GM19468 (cell line): ENCODE measurements around the gene MAP2K6.

ENCODE experiments used
- ATAC-seq: cut with Tn5 transposase; IDR thresholded peaks from one replicate; pipeline ENCODE4 v1.9.1; 2021; ENCODE audit warnings: mild to moderate bottlenecking, moderate library complexity, moderate number of reproducible peaks; ENCODE audit not compliant: unreplicated experiment; ENCODE audit errors: extremely low read depth

MAP2K6 gene

DNA sequence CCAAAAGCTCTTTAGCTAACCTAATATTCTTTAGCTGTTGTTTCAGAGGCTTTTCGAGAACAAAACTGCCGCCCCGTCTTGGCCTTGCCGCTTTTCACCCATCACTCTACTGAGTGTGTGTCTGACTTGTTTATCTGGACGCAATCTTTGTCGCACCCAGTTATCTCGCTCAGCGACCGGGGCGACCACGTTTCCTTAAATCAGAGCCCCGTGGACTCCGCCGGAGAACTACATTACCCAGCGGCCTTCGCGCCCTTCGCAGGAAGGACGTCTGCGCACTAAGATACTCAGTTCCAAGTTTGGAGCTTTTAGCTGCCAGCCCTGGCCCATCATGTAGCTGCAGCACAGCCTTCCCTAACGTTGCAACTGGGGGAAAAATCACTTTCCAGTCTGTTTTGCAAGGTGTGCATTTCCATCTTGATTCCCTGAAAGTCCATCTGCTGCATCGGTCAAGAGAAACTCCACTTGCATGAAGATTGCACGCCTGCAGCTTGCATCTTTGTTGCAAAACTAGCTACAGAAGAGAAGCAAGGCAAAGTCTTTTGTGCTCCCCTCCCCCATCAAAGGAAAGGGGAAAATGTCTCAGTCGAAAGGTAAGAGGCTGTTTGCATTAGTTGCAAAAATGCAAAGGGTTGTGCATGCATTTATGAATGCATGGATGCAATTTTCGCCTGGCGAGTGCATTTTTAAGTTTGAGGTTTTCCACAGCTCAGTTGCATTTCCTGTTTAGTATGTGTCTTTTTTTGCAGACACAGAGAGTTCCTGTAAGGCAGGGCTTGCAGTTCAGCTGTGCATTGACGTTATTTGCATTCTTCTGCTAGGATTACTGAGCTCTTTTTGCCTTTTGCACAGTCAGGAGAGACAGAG lies at the start of gene MAP2K6:
Gene MAP2K6, plus strand, starts transcription at position 290 of the 867 bp plus-strand sequence. Its CDS starts 288 bp downstream, at position 578.
- peak; percentile 97 for ATAC-seq

DNA sequence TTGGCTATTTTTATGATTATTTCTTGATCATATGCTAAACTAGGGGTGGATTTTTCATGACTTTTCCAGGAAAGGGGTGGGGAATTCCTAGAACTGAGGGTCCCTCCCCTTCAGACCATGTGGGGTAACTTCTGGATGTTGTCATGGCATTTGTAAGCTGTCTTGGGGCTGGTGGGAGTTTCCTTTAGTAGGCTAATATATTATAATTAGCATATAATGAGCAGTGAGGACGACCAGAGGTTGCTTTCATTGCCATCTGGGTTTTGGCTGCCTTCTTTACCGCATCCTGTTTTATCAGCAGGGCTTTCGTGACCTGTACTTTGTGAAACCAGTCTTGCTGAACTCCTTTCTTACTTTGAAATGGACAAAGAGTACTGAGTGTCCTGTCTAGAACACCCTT lies 47.2 kb upstream of the MAP2K6 start:
- peak; percentile 54 for ATAC-seq

DNA sequence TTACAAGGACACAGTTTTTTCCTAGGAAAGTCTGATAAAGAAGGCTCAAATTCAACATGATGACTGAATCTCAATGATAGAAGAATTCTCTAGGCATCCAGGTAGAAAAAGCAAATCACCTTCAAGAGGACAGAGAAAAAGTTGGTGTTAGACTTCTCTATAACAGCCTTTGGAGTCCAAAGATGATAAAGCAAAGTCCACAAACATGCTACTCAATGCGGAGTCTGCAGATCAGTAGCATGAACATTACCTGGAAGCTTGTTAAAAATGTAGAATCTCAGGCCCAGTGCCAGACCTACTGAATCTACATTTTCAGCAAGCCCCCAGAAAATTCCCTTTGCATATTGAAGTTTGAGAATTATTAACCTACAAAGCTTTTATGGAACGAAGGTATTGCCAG lies 41.4 kb upstream of the MAP2K6 start:
- no peak for ATAC-seq

DNA sequence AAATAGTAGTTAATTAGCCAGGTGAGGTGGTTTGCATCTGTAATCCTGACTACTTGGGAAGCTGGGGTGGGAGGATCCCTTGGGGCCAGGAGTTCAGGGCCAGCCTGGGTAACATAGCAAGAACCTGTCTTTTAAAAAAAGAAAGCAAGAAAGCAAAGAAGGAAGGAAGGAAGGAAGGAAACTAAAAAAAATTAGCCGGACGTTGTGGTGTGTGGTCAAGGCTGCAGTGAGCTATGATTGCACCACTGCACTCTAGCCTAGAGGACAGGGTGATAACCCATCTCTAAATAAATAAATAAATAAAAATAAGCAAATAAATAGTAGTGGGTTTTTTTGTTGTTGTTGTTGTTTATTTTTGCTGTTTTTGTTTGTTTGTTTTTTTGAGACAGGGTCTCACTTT lies 39.3 kb upstream of the MAP2K6 start:
- ATAC-seq, result no peak

DNA sequence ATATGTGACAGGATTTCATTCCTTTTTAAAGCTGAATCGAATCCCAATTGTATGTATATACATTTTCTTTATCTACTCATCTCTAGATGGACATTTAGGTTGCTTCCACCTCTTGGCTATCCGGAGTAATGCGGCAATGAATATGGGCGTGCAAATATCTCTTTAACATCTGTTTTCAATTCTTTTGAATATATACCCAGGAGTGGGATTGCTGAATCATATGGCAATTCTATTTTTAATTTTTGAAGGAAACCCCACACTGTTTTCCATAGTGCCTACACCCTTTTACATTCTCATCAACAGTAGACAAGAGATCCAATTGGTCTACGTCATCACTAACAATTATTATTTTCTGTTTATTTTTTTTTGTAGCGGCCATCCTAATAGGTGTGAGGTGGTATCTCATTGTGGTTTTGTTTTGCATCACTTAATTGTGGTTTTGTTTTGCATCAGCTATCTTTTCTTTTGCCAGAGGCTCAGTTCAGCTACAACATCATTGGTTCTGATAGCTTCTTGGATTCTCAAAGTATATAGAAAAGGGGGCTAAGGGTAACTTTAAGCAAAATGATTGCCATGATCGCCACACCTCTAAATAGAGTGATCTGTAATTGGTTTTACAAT lies 25.6 kb upstream of the MAP2K6 start:
- no peak for ATAC-seq

DNA sequence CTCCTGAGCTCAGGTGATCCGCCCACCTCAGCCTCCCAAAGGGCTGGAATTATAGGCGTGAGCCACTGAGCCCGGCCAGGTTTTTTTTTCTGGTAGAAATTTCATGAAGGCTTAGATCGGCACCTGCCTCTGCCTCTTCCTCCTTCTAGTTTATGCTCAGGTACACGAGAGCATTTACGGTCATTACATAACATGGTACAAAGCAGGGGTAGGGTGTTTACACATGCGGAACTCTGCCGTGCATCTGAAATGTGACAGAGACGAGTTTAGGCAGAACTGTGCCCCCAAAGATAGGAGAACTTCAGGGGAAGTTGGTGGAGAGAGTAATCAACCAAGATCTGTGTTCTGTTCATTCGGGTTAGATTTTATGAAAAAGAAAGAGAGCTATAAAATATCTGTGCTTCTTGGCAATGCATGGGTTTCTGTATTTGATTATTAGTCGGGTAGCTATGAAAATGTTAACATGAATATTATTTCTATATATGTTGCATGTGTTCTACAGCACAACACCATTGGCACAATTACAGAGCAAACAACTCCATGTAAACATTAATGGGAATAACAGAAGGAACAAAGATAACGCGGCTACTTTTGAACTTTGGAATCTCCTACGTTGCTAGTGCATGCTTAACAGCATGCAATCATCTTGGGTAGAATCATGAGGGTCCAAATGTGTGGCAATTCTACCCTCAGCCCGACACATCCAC lies 23.5 kb upstream of the MAP2K6 start:
- ATAC-seq, result no peak

DNA sequence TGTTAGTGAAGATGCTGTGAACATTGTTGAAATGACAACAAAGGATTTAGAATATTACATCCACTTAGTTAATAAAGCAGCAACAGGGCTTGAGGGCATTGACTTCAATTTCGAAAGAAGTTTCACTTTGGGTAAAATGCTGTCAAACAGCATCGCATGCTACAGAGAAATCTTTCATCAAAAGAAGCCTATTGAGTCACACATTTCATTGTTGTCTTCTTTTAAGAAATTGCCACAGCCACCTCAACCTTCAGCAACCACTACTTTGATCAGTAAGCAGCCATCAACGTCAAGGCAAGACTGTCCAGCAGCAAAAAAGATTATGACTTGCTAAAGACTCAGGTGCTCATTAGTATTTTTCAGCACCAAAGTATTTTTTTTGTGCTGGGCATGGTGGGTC lies 13.2 kb upstream of the MAP2K6 start:
- no peak for ATAC-seq

DNA sequence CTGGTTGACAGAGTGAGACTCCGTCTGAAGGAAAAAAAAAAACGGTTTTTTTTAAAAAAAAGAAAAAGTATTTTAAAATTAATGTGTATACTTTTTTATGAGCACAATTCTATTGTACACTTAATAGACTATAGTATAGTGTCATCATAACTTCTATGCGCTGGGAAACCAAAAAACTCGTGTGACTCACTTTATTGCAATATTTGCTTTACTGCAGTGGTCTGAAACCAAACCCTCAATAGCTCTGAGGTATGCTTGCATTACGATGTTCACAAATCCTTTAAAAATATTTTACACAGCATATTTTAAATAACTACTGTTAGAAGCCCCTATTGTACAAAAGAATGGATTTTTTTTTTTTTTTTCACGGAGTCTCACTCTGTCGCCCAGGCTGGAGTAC lies 12.4 kb upstream of the MAP2K6 start:
- no peak for ATAC-seq

DNA sequence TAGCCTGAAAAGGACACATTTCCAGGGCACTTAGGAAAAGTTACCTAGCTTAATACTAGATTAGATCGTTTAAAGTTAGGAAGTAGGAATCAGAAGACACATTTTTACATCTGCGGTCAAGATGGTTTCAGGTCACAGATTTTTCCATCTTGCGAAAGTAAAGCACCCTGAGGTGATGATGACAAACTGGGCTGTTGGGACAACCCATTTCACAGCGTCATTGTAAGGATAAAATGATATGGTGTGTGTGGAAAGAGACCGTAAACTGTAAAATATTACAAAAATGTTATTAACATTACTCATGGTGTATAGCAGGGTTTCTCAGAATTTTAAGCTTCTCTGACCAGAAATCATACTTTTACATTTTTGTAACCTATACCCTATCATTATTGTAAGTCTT lies 10.1 kb upstream of the MAP2K6 start:
- no peak for ATAC-seq

DNA sequence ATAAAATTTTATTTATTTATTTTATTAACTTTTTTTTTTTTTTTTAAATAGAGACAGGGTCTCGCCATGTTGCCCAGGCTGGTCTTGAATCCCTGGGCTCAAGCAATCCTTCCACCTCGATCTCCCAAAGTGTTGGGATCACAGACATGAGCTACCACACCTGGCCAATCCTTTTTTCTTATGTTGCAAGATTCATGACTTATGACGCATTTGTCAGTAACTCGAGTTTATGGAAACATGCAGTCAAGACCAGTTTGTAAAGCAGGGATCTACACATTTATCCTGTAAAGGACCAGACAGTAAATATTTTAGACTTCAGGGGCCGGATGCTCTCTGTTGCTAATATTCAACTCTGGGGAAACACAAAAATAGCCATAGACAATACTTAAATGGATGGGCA lies 9.4 kb upstream of the MAP2K6 start:
- no peak for ATAC-seq

DNA sequence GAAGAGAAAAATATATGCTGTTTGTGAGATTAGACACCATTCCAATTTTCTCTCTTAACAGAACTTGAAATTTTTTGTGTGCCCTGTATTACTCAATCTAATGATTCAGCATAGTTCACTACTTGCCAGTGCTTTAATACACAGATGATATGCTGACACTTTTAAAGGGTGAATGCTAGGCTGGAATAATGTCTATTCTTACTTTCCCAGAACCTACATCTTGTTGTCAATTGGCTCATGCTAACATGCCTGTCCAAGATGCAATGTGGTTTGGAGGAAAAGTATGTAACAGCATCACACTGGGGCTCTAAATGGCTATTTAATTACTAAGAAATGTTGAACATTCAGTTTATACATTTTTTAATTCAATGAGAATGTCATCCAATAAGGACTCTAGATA lies 7.6 kb upstream of the MAP2K6 start:
- no peak for ATAC-seq

DNA sequence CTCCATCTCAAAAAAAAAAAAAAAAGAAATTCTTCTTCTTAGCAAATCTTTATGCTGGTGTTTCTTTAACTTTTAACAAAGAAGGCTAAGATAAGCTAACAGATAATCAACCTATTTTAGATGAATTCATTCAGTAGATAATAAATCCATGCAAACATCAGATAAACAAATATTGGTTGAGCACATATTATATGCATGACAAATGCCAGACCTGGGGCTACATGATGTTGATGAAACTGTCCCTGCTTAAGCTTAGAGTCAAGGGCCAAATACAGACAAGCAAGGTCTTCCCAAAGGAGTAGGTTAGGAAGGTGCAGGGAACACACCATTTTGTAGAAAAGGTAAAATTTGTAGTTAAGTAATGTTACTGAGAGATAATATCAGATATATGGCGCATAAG lies 6.7 kb upstream of the MAP2K6 start:
- no peak for ATAC-seq

DNA sequence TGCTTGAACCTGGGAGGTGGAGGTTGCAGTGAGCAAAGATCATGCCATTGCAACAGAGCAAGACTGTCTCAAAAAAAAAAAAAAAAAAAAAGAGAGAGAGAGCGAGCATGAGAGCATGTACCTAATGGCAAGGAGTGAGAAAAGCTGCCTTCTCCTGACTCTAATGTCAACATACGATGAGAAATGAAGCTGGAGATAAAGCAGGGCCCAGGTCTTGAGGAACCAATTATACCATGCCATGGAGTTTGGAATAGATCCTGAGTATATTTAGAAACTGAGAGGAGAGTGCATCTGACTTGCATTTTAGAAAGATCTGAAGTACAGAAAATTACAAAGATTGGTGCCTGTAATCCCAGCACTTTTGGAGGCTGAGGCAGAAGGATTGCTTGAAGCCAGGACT lies 3.8 kb upstream of the MAP2K6 start:
- ATAC-seq, result no peak

DNA sequence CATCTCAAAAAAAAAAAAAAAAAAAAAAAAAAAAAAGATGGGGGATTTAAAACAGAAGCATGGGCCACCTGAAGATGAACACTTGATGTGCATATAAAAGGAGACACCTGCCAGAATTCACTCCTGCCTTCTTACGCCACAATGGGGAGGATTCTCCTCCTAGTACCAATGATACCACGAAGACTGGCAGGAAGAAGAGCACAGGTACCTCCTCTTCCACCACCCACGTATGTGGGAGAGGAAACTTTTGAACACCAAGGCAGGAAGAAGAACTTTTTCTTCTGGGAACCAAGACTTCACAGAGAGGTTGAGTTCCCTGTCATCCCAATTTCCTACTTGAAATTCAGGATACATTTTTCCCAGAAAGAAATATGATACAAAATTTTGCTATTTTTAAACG lies 2.7 kb upstream of the MAP2K6 start:
- no peak for ATAC-seq

DNA sequence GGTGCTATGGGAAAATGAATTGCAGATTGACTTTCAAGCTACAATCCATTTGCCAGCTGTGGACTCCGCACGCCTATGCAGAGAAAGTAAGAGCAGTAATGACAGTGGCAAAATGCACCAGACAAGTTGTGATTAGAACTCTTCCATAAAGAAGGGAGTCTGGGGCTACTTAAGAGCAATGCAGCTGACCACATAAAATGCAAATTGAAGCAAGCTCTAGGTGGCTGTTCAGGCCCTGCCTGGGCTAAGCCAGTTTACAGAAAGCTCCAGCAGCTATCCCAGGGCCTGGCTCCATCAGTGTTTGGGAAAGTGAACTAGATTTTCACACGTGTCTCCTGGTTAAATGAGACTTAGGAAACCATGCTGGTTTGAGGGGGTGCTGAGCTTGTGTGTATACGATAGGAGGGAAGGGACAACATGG lies 2.2 kb upstream of the MAP2K6 start:
- no peak for ATAC-seq

DNA sequence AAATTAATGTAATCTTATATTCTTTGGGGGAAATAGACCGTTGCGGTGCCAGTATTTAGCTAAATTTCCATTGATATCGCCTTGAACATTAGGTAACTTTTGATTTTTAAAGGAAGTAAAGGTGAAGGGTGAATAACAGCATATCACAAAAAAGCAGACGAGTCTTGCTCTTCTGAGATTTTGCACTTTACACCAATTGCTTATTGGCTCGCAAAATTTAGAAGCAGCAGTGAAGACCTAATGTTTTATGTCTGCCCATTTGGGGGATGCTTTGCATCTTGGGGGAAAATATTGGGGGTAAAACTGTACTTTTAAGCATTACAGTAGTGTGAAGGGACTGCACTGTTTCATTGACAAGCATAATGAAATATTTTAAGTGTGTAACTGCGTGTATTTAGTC lies 934 bp downstream of the MAP2K6 start:
- ATAC-seq, result no peak

DNA sequence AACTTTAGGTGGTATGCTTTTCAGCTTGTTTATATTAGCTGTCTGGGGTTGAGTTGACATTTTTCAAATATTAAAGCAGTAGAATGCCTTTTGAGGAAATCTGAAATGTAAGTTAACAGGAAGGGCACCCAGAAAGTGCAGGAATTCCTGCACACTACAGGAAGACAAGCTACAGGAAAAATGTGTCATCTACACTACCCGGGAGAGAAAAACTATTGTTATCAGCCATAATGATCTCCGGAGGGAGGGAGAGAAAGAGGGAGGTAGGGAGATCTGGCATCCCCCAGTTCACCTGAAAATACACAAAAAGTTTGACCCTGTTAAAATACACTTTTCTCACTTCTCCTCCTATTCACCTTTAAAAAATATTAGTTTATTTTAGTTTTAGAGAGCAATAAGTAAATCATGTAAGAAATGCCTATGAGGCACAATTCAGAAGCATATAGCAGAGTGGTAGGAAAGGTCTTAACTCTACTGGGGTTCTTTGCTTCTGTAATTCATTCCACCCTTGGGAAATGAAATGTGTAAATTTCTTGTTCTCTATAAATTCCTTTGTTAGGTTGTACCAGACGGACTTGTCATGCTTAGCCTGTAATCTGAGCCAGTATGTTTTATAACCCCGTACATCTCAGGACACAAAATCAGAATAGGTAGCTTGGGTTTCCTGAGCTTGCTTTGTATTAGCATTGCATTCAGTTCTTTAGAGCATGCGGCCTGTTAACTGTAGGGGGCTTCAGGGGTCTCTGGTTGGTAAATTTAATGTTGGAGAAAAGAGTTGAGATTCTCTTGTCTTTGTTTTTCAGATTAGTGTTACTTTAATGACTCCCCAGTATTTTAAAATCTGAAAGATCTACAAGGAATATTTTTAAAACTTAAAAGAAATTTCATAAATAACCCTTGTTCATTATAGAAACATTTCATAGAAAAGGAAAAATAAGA lies 3.3 kb downstream of the MAP2K6 start:
- ATAC-seq, result no peak

DNA sequence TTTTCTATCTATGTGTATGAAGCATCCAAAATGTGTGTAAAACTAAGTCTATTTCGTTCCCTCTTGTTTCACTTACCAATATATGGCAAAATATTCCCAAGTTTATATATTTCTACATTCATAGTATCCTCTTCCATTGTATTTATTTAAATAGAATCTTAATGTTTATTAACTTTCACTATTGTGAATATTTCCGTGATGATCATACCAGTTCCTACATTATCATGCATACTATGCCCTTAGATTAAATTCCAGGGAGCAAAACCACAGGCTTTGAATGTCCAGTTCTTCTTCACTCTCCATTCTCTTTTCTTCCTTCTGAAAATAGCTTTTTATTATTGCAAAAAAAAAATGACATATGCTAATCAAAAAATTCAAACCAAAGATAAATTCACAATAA lies 4.0 kb downstream of the MAP2K6 start:
- no peak for ATAC-seq

DNA sequence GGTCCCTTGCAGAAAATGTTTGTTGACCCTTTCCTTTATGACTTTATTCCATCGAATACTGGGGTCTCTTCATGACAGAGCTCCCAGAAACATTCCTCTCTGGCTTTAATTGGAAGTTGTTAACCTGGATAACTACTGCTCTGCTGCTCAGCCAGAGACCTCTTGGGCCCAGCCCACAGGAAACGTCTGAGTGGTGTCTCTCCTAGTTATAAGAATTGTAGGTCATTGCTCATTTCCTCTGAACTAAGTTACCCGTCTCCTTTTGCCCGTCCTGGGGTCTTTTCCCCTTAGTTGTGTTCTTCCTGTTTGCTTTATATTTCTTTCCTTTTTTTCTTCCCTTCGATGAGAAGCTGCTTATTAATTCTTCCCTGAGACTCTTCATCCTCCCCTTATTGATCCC lies 9.0 kb downstream of the MAP2K6 start:
- ATAC-seq, result no peak
